GM12865 (cell line): ENCODE measurements around the gene LMAN1L.

ENCODE experiments used
- DNase-seq: peaks from one replicate; pipeline ENCODE4 v3.0.0; 2010; ENCODE audit warnings: low read depth
- H3K4me3 ChIP-seq: 2 replicates; pipeline ENCODE4 v1.5.1; 2011; ENCODE audit warnings: mild to moderate bottlenecking, low read depth, low read length, control low read depth
- TF ChIP-seq, protein P1 (sequence below): IDR thresholded peaks from 2 replicates; pipeline ENCODE4 v1.5.1; 2011; ENCODE audit warnings: low read length, control low read depth, low read depth, inconsistent platforms; ENCODE audit not compliant: insufficient read depth; ENCODE audit errors: missing control alignments

The LMAN1L gene

DNA sequence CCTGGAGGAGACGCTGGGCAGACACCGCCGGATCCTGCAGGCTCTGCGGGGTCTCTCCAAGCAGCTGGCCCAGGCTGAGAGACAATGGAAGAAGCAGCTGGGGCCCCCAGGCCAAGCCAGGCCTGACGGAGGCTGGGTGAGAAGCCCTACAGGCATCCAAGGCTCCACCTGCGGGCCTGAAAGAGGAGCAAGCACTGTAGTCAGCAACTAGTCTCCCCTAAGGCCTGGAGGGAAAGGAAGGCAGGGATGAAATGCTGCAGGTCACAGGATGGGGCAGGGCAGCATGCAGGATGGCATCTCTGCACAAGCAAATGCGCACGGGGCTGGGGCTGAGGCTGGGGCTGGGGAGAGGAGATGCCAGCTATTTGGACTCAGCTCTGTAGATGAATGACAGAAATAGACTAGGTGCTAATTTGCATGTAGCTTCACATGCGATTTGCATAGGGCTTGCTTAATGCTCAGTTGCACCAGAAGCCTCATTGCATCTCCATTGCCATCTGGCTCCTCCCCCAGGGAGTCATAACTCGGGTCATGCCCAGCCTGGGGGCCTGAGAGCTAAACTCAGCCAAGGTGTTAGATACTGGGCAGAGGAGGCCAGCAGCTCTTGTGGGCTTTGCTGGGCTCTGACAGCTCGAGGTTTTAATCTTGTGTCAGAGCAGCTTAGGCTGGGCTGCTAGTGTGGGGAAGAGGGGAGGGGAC, 8.6 kb downstream of the LMAN1L start:
- DNase-seq = peak; percentile 76
- TF ChIP-seq, protein P1, sequence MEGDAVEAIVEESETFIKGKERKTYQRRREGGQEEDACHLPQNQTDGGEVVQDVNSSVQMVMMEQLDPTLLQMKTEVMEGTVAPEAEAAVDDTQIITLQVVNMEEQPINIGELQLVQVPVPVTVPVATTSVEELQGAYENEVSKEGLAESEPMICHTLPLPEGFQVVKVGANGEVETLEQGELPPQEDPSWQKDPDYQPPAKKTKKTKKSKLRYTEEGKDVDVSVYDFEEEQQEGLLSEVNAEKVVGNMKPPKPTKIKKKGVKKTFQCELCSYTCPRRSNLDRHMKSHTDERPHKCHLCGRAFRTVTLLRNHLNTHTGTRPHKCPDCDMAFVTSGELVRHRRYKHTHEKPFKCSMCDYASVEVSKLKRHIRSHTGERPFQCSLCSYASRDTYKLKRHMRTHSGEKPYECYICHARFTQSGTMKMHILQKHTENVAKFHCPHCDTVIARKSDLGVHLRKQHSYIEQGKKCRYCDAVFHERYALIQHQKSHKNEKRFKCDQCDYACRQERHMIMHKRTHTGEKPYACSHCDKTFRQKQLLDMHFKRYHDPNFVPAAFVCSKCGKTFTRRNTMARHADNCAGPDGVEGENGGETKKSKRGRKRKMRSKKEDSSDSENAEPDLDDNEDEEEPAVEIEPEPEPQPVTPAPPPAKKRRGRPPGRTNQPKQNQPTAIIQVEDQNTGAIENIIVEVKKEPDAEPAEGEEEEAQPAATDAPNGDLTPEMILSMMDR = no peak
- H3K4me3 ChIP-seq = no peak overlapping the region

DNA sequence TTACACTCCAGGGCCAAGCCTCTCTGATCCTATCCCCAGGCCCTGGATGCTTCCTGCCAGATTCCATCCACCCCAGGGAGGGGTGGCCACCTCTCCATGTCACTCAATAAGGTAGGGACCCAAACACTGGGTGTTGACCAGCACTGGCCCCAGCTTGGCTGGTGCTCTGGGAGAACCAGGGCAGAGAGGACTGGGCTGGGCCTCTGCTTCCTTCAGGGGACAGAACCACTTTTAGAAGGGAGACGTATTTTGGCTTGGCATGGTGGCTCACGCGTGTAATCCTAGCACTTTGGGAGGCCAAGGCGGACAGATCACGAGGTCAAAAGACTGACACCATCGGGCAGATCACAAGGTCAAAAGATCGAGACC, 9.1 kb downstream of the LMAN1L start:
- H3K4me3 ChIP-seq = no peak overlapping the region
- no peak for DNase-seq
- TF ChIP-seq, protein P1 = no peak

DNA sequence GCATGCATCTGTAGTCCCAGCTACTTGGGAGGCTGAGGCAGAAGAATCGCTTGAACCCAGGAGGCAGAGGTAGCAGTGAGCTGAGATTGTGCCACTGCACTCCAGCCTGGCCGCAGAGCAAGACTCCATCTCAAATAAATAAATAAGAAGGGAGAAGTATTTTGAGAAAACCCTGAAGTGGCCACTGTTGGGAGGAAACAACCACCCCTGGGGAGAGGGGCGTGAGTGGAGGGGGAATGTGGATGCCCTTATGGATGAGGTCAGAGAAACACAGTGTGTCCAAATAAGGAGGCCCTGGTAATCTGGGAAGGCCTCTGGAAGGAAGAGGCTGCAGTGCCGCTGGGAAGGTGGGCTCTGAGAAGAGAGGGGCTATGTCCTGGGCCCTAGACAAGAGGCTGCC, 9.6 kb downstream of the LMAN1L start:
- TF ChIP-seq, protein P1 = no peak
- DNase-seq = no peak
- H3K4me3 ChIP-seq = no peak overlapping the region

DNA sequence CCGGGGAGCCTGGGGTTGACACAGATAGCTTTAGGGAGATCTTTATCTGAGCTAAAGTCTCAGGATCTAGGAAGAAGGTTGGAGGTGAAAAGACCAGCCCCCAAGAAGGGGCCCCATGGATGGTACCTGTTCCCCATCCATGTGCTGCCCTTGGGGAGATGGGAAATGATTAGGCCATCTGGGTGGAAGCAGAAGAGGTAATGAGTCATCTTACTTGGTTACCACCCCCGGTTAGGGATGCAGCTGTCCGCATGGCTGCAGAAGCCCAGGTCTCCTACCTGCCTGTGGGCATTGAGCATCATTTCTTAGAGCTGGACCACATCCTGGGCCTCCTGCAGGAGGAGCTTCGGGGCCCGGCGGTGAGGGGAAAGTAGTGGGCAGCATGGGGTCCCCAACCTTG, 10.7 kb downstream of the LMAN1L start:
- TF ChIP-seq, protein P1 = no peak
- H3K4me3 ChIP-seq = no peak overlapping the region

DNA sequence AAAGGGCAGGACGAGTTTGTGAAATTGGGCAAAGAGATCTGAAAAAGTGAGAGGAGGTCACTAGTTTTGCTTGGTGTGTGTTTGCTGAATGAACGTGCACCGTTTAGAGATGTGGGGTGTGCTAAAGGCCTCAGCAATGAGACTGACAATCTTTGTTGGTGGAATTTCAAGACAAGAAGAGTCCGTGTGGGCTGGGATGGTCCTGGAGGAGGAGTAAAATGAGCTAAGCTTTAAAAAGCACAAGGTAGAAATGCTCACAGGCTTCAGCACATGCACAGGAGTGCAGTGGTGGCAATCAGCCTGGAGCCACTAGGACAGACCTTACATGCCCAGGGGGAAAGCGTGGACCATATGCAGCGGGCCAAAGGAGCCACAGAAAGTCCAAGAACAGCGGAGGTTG, 12.3 kb downstream of the LMAN1L start:
- no peak for DNase-seq
- TF ChIP-seq, protein P1 = no peak
- no peak overlapping the region for H3K4me3 ChIP-seq

More for the DNA sequence above, 10.7 kb downstream of the LMAN1L start:
- DNase-seq = no peak

DNA sequence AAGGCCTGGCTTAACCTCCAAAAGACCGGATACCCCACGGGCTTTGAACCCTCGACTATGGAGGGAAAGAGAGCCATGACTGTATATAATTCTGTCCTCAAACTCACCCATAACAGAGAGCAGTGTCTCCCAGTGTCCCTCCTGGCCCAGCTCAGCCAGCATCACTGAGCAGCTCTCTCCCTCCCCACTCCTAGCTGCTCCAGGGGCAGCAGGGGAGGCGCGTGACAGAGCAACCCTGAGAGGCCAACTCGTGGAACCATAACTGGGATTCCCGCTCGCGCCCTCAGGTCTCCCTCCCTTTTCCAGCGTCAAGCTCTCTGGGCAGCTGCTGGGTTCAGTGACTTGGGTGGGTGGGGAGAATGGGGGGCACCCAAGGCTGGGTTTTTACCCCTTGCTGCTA, 13.2 kb downstream of the LMAN1L start:
- no peak overlapping the region for H3K4me3 ChIP-seq
- TF ChIP-seq, protein P1 = no peak
- no peak for DNase-seq

DNA sequence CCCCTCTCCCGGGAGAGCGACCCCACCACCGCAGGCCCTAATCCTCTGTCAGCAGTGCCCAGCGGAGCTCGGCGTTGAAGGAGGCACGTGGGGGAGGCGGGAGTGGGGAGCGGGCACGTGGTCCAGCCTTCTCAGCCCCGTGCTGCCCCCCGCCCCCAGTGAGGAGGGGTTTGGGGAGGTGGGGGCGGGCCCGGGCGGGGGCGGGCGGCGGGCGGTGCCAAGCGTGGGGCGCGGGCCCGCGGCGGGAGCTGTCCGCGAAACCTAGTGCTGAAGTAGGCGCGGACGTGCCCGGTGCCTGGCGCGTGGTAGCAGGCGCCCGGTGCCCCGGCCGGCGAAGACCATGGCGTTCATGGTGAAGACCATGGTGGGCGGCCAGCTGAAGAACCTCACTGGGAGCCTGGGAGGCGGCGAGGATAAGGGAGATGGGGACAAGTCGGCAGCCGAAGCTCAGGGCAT, 13.8 kb downstream of the LMAN1L start, which contains the start of gene CPLX3:
TSS of gene CPLX3 (plus strand) at position 264 of the 456 bp plus-strand sequence. CDS start at position 341, 77 bp downstream.
- TF ChIP-seq, protein P1 = no peak
- H3K4me3 ChIP-seq = no peak within 1 kb of the TSS
- DNase-seq = no peak
